ENCODE data around the gene AKAP13.
A peak's percentile ranks its signal among the peaks of the same experiment; 100 is the strongest.

AKAP13 gene

DNA sequence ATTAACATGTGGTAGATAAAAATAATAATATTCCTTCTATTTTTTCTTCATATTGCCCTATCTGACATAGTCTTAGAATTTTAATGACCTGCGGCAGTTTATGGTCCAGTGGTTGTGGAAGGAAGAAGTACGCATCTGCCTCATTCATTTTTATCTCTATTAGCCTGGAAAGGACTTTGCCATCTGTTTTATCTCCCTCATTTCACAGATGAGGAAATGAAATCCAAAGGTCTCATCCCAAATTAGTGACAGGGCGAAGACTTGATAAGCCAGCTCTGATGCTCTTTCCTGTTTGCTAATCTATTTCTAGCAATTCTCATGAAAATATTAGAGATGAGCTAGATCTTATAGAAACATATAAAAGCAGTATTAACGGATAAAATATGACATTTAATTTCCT lies 301.0 kb downstream of the AKAP13 start:
- DNase-seq (ENCODE audit: extremely low read depth, low read depth) = no peak
- no peak overlapping the region for H3K4me3 ChIP-seq (replicated peaks; ENCODE audit: low read depth, low read length)
- TF ChIP-seq, protein P1, sequence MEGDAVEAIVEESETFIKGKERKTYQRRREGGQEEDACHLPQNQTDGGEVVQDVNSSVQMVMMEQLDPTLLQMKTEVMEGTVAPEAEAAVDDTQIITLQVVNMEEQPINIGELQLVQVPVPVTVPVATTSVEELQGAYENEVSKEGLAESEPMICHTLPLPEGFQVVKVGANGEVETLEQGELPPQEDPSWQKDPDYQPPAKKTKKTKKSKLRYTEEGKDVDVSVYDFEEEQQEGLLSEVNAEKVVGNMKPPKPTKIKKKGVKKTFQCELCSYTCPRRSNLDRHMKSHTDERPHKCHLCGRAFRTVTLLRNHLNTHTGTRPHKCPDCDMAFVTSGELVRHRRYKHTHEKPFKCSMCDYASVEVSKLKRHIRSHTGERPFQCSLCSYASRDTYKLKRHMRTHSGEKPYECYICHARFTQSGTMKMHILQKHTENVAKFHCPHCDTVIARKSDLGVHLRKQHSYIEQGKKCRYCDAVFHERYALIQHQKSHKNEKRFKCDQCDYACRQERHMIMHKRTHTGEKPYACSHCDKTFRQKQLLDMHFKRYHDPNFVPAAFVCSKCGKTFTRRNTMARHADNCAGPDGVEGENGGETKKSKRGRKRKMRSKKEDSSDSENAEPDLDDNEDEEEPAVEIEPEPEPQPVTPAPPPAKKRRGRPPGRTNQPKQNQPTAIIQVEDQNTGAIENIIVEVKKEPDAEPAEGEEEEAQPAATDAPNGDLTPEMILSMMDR (IDR thresholded peaks at IDR 0.05; ENCODE audit: low read depth, low read length, missing control alignments) = no peak

DNA sequence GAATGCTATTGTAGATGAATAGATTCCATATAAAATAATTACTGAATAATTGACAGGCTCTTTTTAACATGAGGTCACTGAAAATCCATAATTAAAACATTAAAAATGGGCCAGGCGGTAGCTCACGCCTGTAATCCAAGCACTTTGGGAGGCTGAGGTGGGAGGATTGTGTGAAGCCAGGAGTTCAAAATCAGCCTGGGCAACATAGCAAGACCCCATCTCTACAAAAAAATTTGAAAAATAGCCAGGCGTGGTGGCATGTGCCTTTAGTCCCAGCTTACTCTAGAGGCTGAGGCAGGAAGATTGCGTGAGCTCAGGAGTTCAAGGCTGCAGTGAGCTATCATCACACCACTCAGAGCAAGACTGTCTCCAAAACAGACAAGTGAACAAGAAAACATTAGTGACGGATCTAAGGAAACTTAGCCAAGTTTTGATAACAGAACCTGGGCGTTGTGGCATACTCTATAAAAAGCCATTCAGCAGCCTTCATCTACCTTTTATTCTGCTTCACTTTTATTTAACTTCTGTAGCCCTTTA lies 303.8 kb downstream of the AKAP13 start:
- TF ChIP-seq, protein P1 (IDR thresholded peaks at IDR 0.05; ENCODE audit: low read depth, low read length, missing control alignments) = no peak
- H3K4me3 ChIP-seq (replicated peaks; ENCODE audit: low read depth, low read length) = no peak overlapping the region
- DNase-seq (ENCODE audit: extremely low read depth, low read depth) = no peak

DNA sequence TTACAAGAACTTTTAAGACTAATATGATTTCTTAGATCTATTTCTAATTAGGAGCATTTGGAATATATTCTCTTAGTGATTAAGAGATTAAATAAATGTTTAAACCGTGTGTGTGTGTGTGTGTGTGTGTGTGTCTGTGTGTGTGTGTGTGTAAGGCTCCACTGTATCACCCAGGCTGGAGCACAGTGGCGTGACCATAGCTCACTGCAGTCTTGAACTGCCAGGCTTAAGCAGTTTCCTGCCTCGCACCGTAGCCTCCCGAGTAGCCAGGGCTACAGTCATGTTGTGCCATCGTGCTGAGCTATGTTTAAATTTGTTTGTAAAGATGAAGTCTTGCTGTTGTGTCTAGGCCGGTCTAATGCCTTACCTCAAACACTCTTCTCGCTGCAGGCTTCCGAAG lies 305.0 kb downstream of the AKAP13 start:
- DNase-seq (ENCODE audit: extremely low read depth, low read depth) = no peak
- H3K4me3 ChIP-seq (replicated peaks; ENCODE audit: low read depth, low read length) = no peak overlapping the region
- TF ChIP-seq, protein P1 (IDR thresholded peaks at IDR 0.05; ENCODE audit: low read depth, low read length, missing control alignments) = no peak

DNA sequence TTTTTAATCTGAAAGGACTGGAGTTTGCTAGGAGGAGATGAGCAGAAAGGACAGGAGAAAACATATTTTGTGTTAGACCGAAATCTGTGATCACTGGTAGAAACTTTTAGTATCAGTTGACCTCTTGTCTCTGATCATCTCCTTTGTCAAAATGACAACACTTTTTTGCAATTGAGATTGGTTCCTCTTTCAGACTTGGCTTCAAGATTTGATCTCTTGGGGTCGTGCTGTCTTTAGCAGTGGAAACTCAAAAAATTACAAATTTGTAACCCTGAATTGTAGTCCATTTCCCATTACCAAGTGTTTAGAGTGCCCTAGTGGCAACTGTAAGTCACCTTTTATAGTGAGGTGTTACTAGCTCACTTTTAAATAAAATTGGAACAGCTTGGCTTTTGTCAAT lies 306.9 kb downstream of the AKAP13 start:
- TF ChIP-seq, protein P1 (IDR thresholded peaks at IDR 0.05; ENCODE audit: low read depth, low read length, missing control alignments) = no peak
- DNase-seq (ENCODE audit: extremely low read depth, low read depth) = no peak
- H3K4me3 ChIP-seq (replicated peaks; ENCODE audit: low read depth, low read length) = no peak overlapping the region

DNA sequence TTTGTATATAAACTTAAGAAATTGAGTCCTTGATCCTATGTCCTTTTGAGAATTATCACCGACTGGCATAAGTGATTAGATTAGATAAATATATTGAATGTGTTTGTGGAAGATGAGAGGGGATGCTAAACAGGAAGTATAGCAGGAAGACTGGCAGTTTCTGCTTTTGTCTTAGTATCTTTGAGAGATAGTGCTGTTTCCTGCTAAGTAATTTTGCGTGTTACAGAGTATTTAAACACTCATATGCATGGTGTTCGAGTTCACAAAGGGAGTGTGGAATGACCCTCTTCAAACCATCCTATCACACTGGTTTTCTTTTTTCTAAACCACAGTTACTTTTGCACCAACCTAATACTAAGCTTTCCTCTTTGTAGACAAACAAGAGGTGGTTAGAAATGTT lies 308.3 kb downstream of the AKAP13 start:
- TF ChIP-seq, protein P1 (IDR thresholded peaks at IDR 0.05; ENCODE audit: low read depth, low read length, missing control alignments) = no peak
- no peak for DNase-seq (ENCODE audit: extremely low read depth, low read depth)
- H3K4me3 ChIP-seq (replicated peaks; ENCODE audit: low read depth, low read length) = no peak overlapping the region

DNA sequence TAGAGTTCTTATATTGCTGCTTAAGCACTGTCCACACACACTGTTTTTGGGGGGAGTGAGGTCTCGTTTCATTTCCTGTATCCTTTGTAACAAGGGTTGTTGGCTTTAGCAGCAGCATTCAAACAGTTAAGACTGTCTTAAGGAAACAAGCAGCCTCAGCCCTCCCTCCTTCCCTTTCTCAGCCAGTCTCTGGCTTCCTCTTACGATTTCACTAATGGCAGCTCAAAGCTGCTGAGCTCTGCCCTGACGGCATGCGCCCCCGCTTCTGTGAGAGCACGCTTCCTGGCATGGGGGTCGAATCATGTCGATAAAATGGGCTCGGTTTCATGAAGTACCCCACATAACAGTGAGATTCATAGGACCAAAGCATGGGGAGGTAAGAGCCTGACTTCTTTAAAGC lies 309.3 kb downstream of the AKAP13 start:
- no peak overlapping the region for H3K4me3 ChIP-seq (replicated peaks; ENCODE audit: low read depth, low read length)

More for the DNA sequence above, 309.3 kb downstream of the AKAP13 start:
- TF ChIP-seq, protein P1 (IDR thresholded peaks at IDR 0.05; ENCODE audit: low read depth, low read length, missing control alignments) = no peak
- peak; percentile 31 for DNase-seq (ENCODE audit: extremely low read depth, low read depth)
